Astrocyte of the spinal cord (primary cell): Measurements from ENCODE around the gene UTF1.

Experiments used
- DNase-seq: peaks from one replicate; pipeline ENCODE4 v3.0.0; 2011; ENCODE audit warnings: low read depth, low spot score
- H3K4me3 ChIP-seq: 2 replicates; pipeline ENCODE4 v1.5.1; 2011; ENCODE audit warnings: low read depth, mild to moderate bottlenecking, low read length, moderate library complexity
- in situ Hi-C: cut with HindIII; loops from 2 replicates; pipeline ENCODE4 v1.10.0; 2017; ENCODE audit warnings: low sequenced_read_pairs
- TF ChIP-seq, protein P1 (sequence below): IDR thresholded peaks from 2 replicates; pipeline ENCODE4 v1.5.1; 2012; ENCODE audit warnings: low read depth, mild to moderate bottlenecking, low read length, inconsistent platforms

The UTF1 gene

DNA sequence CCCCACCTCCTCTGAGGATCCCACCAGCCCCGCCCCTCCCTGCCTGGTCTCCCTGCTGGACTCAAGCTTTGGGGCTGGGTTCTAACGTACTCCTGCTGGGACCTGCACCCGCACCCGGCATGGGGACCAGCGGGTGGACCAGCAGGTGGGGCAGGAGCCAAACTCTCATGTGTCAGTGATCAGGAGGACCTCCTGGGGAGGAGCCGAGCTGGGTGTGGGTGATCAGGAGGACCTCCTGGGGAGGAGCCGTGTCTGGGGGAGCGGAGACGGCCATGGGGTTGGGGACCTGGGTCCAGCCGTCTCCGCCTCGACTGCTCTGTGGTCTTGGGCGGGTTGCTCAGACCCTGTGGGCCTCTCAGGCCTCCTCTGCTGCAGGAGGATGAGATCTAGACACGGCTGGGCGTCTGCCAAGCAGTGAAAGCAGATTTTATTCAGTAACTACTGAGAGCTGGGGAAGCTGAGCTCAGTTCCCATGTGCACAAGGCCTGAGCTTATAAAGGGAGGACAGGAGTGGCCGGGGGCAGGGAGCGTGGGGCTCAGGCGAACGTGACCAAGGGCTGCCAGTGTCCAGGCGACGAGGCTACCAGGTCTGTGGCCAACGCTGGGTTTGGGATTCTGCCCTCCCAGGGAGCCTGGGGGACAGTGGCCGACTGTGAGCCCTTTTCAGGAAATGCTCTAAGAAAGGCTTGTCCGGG is 33.6 kb upstream of the UTF1 start:
- no peak for DNase-seq
- in situ Hi-C loops, result no loop called here
- H3K4me3 ChIP-seq, result no peak overlapping the region
- TF ChIP-seq, protein P1, sequence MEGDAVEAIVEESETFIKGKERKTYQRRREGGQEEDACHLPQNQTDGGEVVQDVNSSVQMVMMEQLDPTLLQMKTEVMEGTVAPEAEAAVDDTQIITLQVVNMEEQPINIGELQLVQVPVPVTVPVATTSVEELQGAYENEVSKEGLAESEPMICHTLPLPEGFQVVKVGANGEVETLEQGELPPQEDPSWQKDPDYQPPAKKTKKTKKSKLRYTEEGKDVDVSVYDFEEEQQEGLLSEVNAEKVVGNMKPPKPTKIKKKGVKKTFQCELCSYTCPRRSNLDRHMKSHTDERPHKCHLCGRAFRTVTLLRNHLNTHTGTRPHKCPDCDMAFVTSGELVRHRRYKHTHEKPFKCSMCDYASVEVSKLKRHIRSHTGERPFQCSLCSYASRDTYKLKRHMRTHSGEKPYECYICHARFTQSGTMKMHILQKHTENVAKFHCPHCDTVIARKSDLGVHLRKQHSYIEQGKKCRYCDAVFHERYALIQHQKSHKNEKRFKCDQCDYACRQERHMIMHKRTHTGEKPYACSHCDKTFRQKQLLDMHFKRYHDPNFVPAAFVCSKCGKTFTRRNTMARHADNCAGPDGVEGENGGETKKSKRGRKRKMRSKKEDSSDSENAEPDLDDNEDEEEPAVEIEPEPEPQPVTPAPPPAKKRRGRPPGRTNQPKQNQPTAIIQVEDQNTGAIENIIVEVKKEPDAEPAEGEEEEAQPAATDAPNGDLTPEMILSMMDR, result no peak

GRCh38 chr10:133196936-133197758 is 32.9 kb upstream of the UTF1 start:
- no peak for DNase-seq
- TF ChIP-seq, protein P1, result no peak
- in situ Hi-C loops, result no loop called here
- H3K4me3 ChIP-seq, result no peak overlapping the region

GRCh38 chr10:133197786-133198185 is 32.2 kb upstream of the UTF1 start:
- in situ Hi-C loops, result no loop called here
- no peak for DNase-seq
- H3K4me3 ChIP-seq, result no peak overlapping the region
- TF ChIP-seq, protein P1, result no peak

DNA sequence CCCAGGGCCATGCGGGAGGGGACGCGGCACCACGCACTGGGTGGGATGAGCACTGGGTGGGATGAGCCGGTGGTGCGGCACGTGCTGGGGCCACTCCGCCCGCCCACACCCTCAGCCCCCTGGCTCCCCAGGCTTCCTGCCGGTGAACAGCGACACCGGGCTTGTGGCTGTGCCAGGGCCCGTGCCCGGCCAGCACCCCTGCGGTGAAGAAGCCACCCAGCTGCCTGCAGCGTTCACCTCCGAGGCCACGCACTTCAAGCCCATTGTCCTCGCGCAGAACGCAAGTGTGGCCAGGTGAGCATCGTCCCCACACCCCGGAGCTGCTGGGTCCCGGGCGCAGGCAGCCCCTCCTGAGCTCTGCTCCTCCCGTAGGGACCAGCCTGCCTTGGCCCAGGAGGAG is 31.8 kb upstream of the UTF1 start:
- DNase-seq, result no peak
- H3K4me3 ChIP-seq, result no peak overlapping the region
- in situ Hi-C loops, result no loop called here
- TF ChIP-seq, protein P1, result no peak

GRCh38 chr10:133198621-133199487 is 31.2 kb upstream of the UTF1 start:
- TF ChIP-seq, protein P1, result no peak
- in situ Hi-C loops, result no loop called here
- no peak for DNase-seq

GRCh38 chr10:133199488-133199885 is 30.5 kb upstream of the UTF1 start:
- no peak for DNase-seq
- no peak overlapping the region for H3K4me3 ChIP-seq
- TF ChIP-seq, protein P1, result no peak
- in situ Hi-C loops, result no loop called here

More at GRCh38 chr10:133198621-133199487, 31.2 kb upstream of the UTF1 start:
- H3K4me3 ChIP-seq, result no peak overlapping the region
